GM18907 (cell line): ENCODE measurements around the gene STX3.

ENCODE experiments used
- ATAC-seq: cut with Tn5 transposase; IDR thresholded peaks from one replicate; pipeline ENCODE4 v1.9.1; 2021; ENCODE audit warnings: mild to moderate bottlenecking, moderate library complexity; ENCODE audit not compliant: unreplicated experiment

The STX3 gene

GRCh38 chr11:59754859-59755700 lies at the start of gene STX3:
Gene STX3, plus strand, starts transcription at chr11:59755376. Its CDS starts 230 bp downstream, at chr11:59755606.
- peak; percentile 62 for ATAC-seq

GRCh38 chr11:59706518-59707285 lies 48.5 kb upstream of the STX3 start:
- ATAC-seq: no peak

GRCh38 chr11:59707371-59707770 lies 47.8 kb upstream of the STX3 start:
- no peak for ATAC-seq

- no peak for ATAC-seq
Measured at GRCh38 chr11:59708537-59708936, 46.6 kb upstream of the STX3 start.

- no peak for ATAC-seq
Measured at GRCh38 chr11:59710136-59710847, 44.9 kb upstream of the STX3 start.

- ATAC-seq: no peak
Measured at GRCh38 chr11:59713745-59714144, 41.4 kb upstream of the STX3 start, which contains the start of gene OR10V1. Gene OR10V1, minus strand, starts transcription at chr11:59713845. Its CDS starts 0 bp downstream, at chr11:59713845.

GRCh38 chr11:59716051-59716450 lies 39.1 kb upstream of the STX3 start:
- ATAC-seq: no peak

- no peak for ATAC-seq
Measured at GRCh38 chr11:59719556-59719955, 35.6 kb upstream of the STX3 start.

GRCh38 chr11:59724066-59724465 lies 31.1 kb upstream of the STX3 start:
- no peak for ATAC-seq

GRCh38 chr11:59727426-59727825 lies 27.8 kb upstream of the STX3 start:
- ATAC-seq: no peak

- ATAC-seq: no peak
Measured at GRCh38 chr11:59728154-59728553, 27.0 kb upstream of the STX3 start.

- no peak for ATAC-seq
Measured at GRCh38 chr11:59728913-59729312, 26.3 kb upstream of the STX3 start.

- no peak for ATAC-seq
Measured at GRCh38 chr11:59729834-59730233, 25.3 kb upstream of the STX3 start.

GRCh38 chr11:59730896-59731565 lies 24.1 kb upstream of the STX3 start:
- no peak for ATAC-seq

- ATAC-seq: no peak
Measured at GRCh38 chr11:59746111-59746510, 9.1 kb upstream of the STX3 start.

- ATAC-seq: peak; percentile 84
Measured at GRCh38 chr11:59753650-59754493, 1.3 kb upstream of the STX3 start.

GRCh38 chr11:59754494-59754858 lies 700 bp upstream of the STX3 start:
- ATAC-seq: no peak

GRCh38 chr11:59755701-59756557 lies 753 bp downstream of the STX3 start:
- ATAC-seq: peak; percentile 12

GRCh38 chr11:59756558-59756840 lies 1.3 kb downstream of the STX3 start:
- ATAC-seq: no peak
